ENCODE results near the gene AADACL2. TPM values are rescaled to one million over a fixed set of nuclear protein-coding genes. Genes with fewer than 3 reads are reported as not detected.
"Not testable (repeated sequence)": the region's sequence is repeated elsewhere in the genome, so short reads cannot be mapped to it uniquely, and the experiment has no call there.

Gene AADACL2
- polyA plus RNA-seq, 4 donors, result not detected

DNA sequence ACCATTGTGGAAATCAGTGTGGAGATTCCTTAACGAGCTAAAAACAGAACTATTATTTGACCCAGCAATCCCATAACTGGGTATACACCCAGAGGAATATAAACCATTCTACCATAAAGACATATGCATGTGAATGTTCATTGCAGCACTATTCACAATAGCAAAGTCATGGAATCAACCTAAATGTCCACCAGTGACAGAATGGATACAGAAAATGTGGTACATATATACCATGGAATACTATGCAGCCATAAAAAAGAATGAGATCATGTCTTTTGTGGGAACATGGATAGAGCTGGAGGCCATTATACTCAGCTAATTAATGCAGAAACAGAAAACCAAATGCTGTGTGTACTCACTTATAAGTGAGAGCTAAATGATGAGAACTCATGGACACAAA, 31.0 kb downstream of the AADACL2 start:
- DNase-seq (ENCODE audit: low read depth in 4 of 4, low spot score in 2 of 4), result not testable (repeated sequence)

DNA sequence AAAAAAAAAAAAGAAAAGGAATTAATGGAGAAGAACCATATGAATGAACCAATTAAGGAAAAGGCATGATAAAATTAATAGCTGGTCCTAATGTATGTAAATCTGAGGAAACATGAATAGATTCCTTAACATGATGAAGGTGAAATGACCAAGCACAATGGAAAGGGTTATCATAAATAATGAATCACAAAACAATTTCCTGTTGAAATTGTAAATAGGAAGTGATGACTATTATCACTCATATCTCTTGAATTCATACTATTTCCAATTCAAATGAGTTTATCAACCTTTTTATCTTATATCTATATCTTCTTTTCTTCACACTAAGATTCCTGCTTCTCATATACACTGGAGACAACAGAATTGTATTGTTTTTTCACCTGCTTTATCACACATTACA, 32.0 kb downstream of the AADACL2 start:
- DNase-seq (ENCODE audit: low read depth in 4 of 4, low spot score in 2 of 4), result no peak

DNA sequence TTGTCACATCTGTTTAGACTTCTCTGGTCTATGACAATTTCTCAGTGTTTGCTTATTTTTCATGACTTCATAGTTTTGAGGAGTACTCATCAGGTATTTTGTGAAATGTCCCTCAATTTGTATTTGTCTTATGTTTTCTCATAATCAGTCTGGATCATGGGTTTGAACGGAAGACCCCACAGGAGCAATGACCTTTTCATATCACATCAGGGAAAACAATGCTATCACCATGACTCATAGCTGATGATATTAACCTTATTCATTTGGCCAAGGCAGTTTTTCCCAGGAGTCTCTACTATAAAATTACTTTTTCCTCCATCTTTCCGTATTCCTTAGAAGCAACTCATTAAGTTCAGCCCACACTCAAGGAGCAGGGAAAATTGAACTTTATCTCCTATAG, 32.7 kb downstream of the AADACL2 start:
- no peak for DNase-seq (ENCODE audit: low read depth in 4 of 4, low spot score in 2 of 4)

DNA sequence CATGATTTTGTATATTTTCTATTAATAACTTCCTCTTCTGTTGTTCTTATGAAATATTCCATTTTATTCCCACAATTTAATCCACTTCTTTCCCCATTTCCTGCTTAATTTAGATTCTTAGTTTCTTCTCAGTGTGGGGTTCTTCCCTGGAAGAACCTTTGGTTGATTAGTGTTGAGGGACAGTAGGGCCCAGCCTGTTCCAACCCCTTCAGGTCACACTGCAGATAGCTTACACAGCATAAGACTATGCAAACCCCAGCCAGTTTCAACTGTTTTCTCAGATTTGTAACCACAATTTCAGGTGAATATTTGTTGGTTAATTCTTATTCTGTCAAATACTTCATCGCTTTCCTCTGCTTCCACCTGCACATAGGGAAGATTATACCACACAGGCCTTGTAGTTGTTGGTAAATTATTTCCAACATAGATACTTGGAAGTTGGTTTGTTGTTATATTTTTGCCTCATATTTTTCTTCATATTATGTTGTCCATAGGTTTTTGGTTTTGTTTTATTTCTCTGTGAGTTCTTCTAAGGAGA, 34.7 kb downstream of the AADACL2 start:
- no peak for DNase-seq (ENCODE audit: low read depth in 4 of 4, low spot score in 2 of 4)

DNA sequence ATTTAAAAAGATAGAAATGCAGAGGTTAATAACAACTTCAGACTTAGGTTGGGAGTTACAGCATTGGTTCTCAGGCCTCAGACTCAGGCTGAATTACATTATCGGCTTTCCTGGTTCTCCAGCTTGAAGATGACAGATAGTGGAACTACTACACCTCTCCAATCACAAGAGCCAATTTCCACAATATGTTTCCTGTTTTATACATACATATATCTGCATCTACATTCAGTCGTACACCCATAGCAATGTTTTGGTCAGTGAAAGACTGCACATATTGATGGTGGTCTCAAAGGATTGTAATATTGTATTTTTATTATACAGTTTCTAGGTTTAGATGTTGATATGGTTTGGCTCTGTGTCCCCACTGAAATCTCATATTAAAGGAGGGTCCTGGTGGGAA, 35.4 kb downstream of the AADACL2 start:
- DNase-seq (ENCODE audit: low read depth in 4 of 4, low spot score in 2 of 4), result no peak

DNA sequence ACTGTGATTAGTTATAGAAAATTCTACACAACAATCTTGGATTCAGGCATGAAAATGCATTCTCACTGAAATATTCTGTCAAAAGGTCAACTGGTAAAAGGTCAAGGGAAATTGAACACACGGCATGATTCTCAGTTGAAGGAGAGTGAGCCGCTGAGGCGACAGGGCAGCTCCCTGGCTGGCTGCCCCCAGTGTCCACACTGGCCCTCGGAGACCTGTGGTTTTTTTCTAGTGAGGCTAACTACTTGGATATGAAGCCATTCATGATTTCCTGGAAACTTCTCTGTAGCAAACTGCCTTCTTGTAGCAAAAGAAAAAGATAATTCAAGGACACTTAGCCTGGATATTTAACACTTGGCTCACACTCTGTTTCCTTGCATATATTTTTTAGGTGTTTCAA, 37.2 kb downstream of the AADACL2 start:
- DNase-seq (ENCODE audit: low read depth in 4 of 4, low spot score in 2 of 4), result peak in 1 of 4 donors; percentile 5

DNA sequence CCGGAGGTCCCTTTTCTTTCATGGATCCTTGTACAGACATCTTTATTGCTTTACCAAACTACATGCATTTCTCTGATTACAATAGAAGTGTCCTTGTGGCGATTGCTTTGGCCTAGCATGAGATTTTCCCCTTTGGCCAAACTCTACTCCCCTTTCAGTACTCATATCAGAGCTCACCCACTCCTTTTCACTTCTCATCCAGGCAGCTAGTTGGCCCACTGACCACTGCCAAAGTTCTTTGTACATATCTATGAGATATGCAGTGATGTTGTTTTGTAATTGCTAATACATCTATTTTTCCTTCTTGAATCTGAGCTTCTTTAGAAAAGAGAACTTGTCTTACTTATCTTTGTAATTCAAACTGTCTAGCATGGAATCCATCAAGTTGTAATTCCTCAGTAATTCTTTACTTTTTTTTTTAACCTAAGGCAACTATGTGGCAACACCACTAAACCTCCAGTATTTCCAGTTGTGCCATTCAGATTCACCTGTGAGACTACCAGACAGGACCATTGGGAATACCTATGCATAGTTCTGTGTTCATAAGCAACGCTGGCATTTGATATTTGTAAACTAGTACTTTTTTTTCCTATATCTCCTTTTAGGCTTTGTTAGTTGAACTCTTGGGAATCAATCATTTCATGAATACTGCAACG, 39.2 kb downstream of the AADACL2 start:
- no peak for DNase-seq (ENCODE audit: low read depth in 4 of 4, low spot score in 2 of 4)

DNA sequence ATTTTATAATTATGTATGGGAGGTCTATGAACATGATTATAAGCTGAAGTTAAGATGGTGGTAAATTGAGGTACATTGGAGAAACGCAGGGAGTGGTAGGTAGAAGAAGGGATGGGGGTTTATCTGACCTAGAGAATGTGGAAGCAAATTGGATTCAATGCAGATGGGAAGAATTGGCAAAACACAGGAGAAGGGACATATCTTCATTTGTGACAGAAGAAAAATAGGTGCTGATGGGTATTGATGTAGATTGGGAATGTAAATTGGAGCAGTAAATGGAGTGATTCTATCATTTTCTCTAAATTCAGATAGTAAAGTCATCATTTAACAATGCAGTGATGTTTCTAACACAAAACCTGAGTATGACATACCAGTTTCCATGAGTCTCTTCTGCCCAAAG, 40.5 kb downstream of the AADACL2 start:
- DNase-seq (ENCODE audit: low read depth in 4 of 4, low spot score in 2 of 4), result no peak

DNA sequence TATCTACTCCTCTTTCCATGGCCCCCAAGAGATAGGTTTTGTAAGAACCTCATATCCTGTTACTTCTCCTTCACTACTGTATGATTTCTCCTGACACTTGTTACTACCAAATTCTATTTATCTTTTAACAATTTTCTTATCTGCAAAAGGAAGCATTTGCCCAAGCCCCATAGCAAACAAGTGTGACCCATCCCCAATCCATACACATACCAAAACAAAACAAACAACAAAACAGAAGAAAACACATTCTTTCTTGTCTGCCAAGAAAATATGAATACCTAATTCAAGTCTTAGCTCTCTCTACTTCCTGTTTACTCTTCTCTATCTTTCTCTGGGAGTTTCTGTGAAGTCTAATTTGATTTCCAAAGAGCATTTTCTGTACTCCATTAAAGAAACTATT, 41.2 kb downstream of the AADACL2 start:
- DNase-seq (ENCODE audit: low read depth in 4 of 4, low spot score in 2 of 4), result no peak

DNA sequence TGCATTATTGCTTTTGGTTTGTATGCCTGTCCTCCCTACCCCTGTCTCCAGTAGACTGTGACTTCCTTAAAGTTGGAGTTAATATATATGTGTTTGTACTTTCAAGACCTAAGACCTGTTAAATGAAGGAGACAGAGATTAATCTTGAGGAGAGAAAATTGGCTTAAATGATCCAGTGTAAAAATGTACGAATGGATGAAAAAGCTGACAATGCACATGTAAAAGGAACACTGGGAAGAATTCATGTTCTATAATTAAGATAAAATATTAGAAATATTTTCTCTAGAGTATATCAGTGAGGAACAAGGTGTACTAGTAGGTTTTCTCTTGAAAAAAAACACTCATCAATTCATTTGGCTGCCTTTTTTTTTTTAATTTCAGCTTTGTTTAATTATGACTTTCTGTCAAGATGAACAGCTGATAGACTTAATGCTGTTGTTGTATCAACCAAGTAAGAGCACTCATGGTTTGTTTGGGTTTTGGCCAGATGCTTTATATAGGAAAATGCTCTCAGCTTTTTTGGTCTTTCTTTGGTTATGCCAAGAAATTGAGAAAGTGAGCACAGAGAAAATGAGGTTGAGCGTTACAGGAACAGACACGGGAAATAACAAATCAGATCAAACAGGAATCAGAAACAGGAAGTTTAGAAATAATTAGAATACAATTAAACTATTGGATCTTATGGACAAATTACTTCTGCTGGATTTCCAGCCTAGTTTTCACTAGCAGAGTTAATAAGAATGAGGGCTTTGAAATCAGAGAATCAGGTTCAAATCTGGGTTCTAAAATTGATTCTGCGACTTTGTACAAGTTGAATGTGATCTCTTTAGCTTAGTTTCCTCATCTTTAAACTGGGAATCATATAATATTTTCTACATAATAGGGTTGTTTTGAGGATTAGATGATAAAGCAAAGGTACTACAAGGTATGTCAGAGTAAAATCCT, 41.9 kb downstream of the AADACL2 start:
- no peak for DNase-seq (ENCODE audit: low read depth in 4 of 4, low spot score in 2 of 4)

DNA sequence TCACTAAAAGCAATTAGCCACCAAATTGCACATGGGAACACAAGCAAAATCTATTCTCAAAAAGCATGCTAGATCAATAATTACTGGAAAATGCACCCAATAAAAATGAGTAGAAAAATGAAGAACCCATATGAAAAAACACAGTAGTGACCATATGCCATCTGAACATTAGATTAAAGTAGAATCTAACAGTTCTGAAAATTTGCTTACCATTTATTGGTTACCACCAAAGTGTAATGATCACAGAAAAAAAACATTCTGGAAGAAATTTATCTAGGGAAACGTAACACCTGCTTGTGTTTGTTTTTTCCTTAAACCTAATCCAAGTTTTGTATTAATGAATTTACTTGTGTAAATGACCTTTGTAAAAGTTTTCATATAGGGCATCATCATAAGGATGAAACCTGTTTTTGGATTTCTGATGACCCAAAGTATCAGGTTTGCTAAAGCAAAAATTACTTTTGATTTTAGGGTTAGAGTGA, 42.6 kb downstream of the AADACL2 start:
- no peak for DNase-seq (ENCODE audit: low read depth in 4 of 4, low spot score in 2 of 4)

DNA sequence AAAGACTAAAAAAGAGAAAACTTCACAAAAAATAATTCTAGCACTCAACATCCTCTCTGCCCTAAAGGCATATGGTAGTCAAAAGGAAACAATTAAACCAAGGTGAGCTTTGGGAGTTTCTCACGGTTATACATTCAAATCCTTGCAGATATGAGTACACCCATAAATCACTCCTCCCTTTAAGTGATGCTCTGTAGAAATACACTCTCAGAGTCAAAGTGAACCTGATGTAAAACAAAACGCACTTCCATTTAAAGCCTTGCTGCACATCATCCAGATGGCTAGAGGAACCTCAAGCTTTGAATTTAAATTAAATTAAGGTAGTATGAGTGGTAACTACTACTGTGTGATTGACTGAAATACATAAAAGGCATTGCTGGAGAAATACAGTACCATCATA, 44.2 kb downstream of the AADACL2 start:
- DNase-seq (ENCODE audit: low read depth in 4 of 4, low spot score in 2 of 4), result no peak

DNA sequence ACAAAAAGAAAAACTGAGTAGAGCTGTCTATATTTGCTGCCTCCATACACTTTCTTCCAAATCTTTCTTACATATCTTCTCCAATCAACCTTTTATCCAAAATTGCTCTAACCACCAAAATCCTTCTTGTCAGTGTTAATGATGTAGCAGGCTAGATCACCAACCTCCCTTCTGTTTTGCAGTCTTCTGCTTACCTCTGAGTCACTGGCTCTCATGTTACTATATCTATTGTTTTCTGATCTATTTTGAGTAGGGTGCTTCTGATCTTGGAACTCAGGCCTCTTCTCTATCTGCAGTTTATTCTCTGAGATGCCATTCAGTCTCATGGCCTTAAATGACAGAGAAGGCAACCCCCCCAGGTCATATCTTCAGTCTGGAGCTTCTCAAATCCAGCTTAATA, 53.9 kb downstream of the AADACL2 start:
- DNase-seq (ENCODE audit: low read depth in 4 of 4, low spot score in 2 of 4), result no peak

DNA sequence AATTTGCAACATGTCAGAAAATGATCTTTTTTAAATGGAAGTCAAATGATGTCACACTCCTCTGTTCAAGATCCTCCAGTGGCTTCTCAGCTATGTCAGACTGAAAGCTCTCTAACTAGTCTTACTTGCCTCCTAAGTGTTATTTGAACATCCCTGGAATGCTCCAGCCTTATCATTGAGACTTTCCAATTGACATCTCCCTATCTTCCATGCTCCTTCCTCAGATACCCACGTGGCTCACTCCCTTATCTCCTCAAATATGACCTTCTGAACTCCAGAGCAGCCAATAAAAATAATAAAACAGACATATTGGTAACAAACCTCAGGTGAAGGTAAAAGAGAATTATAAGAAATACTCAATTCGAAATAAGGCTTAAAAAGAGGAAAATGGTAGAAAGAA, 54.7 kb downstream of the AADACL2 start:
- DNase-seq (ENCODE audit: low read depth in 4 of 4, low spot score in 2 of 4), result no peak

DNA sequence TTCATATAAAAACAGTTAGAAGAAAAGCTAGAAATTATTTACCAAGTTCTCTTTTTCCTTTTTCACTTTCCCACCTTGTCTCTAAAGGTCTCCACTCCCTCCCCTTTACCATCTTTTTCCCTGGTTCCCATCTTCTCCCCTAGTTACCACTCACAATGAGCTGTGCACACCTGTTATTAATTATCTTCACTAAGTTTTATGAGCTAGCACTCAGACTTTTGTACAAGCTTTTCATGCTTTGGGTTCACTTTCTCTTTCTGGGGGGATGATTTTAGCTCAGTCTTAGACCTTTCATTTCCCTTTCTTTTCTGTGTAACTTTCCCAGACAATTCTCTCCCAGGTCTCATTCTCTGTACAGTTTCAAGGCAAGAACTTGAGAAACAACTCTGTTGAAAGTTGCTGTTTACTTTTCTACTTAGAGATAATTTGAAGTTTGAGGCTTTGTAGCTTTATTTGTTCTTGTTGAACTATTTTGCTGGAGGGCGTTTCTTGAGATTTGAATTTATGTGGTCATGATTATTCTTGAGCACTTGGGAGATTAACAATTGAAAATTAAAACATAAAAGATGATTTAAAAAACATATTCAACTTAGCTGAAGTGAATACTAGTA, 56.2 kb downstream of the AADACL2 start:
- no peak for DNase-seq (ENCODE audit: low read depth in 4 of 4, low spot score in 2 of 4)

DNA sequence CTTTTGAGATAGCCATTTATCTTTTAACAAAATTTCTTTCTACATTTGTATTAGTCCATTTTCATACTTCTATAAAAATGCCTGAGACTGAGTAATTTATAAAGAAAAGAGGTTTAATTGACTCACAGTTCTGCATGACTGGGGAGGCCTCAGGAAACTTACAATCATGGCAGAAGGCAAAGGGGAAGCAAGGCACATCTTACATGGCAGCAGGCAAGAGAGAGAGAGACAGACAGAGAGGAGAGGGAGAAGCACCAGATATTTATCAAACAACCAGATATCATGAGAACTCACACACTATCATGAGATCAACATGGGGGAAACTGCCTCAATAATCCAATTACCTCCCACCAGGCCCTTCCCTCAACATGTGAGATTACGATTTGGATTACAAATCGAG, 57.0 kb downstream of the AADACL2 start:
- not testable (repeated sequence) for DNase-seq (ENCODE audit: low read depth in 4 of 4, low spot score in 2 of 4)

DNA sequence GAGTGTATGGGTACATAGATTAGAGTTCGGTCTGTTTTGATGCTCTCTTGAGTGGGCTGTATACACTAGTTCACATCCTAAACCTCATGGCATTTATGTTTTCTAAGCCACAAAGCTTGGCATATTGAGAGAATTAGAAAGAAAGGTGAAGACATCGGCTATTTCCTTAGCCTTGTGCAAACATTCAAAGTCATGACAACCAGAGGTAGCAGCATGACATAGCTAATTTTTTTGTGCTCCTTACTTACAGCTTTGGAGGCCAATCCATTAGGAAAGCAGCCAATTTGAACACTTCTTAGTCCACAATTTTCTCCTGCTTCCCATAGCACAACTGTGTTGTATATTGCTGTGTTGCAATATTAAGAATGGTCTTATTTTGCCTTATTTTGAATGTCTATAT, 58.7 kb downstream of the AADACL2 start:
- DNase-seq (ENCODE audit: low read depth in 4 of 4, low spot score in 2 of 4), result no peak

DNA sequence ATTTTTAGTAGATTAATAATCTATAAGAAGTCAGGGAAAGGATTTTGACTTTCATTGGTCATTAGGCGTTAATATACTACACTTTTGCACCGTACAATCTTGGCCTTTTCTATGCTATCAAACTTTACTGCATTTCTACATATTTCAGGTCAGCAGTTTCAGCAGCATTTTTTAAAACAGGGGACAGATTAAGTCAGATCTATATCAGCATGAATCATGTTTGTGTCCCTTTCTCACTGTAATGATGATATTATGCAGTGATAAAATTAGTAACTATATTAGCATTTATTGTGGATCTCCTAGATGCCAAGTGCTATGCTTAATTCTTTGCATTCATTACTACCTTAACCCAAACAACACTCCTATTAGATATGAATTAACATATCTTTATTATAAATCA, 59.9 kb downstream of the AADACL2 start:
- no peak for DNase-seq (ENCODE audit: low read depth in 4 of 4, low spot score in 2 of 4)

DNA sequence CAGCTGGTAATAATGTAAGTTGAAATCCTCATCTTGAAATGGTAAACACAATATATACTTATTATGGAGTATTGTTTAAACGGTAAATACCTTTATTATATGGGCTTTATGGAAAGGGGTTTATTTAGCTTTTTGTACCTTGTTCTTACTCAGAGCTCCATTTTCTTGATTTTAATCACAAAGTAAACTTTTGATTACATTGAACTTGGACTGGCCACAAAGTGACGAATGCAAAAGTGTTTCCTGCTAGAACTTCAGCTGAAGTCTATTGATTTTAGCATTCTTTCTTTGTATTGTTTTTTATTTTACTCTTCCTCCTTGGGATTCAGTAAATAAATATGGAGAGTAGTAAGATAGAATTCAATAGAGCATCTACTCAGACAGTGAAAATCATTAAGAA, 60.4 kb downstream of the AADACL2 start:
- no peak for DNase-seq (ENCODE audit: low read depth in 4 of 4, low spot score in 2 of 4)

DNA sequence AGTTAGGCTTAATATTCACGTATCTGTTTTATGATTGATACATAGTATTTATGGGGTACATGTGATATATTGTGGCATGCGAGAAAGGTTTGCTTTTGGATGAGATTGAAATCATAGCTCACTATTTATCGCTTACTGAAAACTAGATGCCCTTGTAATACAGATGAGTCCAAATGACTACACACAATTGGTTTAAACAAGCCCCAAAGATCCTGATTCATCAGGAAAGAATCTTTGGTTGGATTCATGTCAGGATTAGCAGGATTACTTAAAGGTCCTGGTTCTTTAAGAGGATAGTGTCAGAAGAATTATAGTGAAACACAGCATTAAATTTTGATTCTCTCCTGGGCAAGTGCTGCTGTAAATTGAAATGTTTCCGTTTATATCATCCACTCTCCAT, 61.5 kb downstream of the AADACL2 start:
- no peak for DNase-seq (ENCODE audit: low read depth in 4 of 4, low spot score in 2 of 4)

DNA sequence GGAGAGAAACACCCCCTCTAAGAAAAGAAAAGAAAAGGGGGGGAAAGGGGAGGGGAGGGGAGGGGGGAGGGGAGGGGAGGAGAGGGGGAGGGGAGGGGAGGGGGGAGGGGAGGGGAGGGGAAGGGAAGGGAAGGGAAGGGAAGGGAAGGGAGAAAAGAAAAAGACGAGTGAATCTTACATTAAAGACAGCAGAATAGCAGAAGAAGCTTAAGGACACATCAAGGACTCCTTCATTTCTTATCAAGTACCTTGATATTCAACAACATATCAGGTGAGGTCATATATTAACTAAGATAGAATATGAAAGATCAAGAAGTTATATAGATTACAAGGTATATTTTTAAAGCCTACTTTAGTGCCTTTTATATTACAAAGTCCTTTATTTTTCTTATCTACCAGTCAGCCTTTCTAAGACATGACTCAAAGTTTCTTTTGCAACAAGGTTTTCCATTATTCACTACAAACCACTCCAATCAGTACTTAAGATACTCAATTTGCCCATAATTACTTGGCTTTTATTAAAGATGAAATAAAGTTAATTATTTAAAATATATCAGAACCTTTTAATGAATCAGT, 62.5 kb downstream of the AADACL2 start:
- no peak for DNase-seq (ENCODE audit: low read depth in 4 of 4, low spot score in 2 of 4)
